KOPT-K1 (cell line): Measurements from ENCODE around the gene CADPS2.

Source experiments
- H3K27ac ChIP-seq: fragments of 200-600 bp; sonication (generic); 2 replicates; pipeline ENCODE4 v1.5.1; 2016; ENCODE audit warnings: antibody characterized with exemption, mild to moderate bottlenecking, low read depth, low read length; ENCODE audit not compliant: poor library complexity, severe bottlenecking
- H3K36me3 ChIP-seq: fragments of 200-600 bp; sonication (generic); 2 replicates; pipeline ENCODE4 v1.5.1; 2017; ENCODE audit warnings: antibody characterized with exemption, mild to moderate bottlenecking, low read length, moderate library complexity; ENCODE audit not compliant: insufficient read depth
- H3K9me3 ChIP-seq: fragments of 200-600 bp; sonication (generic); 2 replicates; pipeline ENCODE4 v1.5.1; 2017; ENCODE audit warnings: antibody characterized with exemption, low read length, mild to moderate bottlenecking; ENCODE audit not compliant: insufficient read depth, poor library complexity, severe bottlenecking

CADPS2 gene

GRCh38 chr7:122403113-122403512 is 483.1 kb downstream of the CADPS2 start:
- Histone ChIP-seq H3K27ac (no peak overlapping the region), H3K36me3 (no peaks in the 10 kb centered on the region), H3K9me3 (no peaks in the 10 kb centered on the region)

- Histone ChIP-seq H3K36me3 (no peaks in the 10 kb centered on the region), H3K9me3 (no peaks in the 10 kb centered on the region), H3K27ac (no peak overlapping the region)
Measured at GRCh38 chr7:122402235-122402634, 484.0 kb downstream of the CADPS2 start.

- no peaks in the 10 kb centered on the region for H3K9me3 ChIP-seq
- no peaks in the 10 kb centered on the region for H3K36me3 ChIP-seq
- H3K27ac ChIP-seq = no peak overlapping the region
Measured at GRCh38 chr7:122397381-122397780, 488.9 kb downstream of the CADPS2 start.

GRCh38 chr7:122394512-122394911 is 491.7 kb downstream of the CADPS2 start:
- Histone ChIP-seq H3K27ac (no peak overlapping the region), H3K36me3 (no peaks in the 10 kb centered on the region), H3K9me3 (no peaks in the 10 kb centered on the region)

- H3K27ac ChIP-seq = no peak overlapping the region
- H3K36me3 ChIP-seq = no peaks in the 10 kb centered on the region
- H3K9me3 ChIP-seq = no peaks in the 10 kb centered on the region
Measured at GRCh38 chr7:122384528-122384927, 501.7 kb downstream of the CADPS2 start.

GRCh38 chr7:122383934-122384333 is 502.3 kb downstream of the CADPS2 start:
- H3K27ac ChIP-seq = no peak overlapping the region
- H3K36me3 ChIP-seq = no peaks in the 10 kb centered on the region
- no peaks in the 10 kb centered on the region for H3K9me3 ChIP-seq

- H3K9me3 ChIP-seq = no peaks in the 10 kb centered on the region
- H3K36me3 ChIP-seq = no peaks in the 10 kb centered on the region
- no peak overlapping the region for H3K27ac ChIP-seq
Measured at GRCh38 chr7:122380992-122381391, 505.3 kb downstream of the CADPS2 start.

- H3K27ac ChIP-seq = no peak overlapping the region
- H3K9me3 ChIP-seq = no peaks in the 10 kb centered on the region
- no peaks in the 10 kb centered on the region for H3K36me3 ChIP-seq
Measured at GRCh38 chr7:122379491-122379890, 506.8 kb downstream of the CADPS2 start.

- H3K36me3 ChIP-seq = no peaks in the 10 kb centered on the region
- no peak overlapping the region for H3K27ac ChIP-seq
- no peaks in the 10 kb centered on the region for H3K9me3 ChIP-seq
Measured at GRCh38 chr7:122369756-122370155, 516.5 kb downstream of the CADPS2 start.

- Histone ChIP-seq H3K36me3 (no peaks in the 10 kb centered on the region), H3K27ac (no peak overlapping the region), H3K9me3 (no peaks in the 10 kb centered on the region)
Measured at GRCh38 chr7:122364761-122365280, 521.4 kb downstream of the CADPS2 start.

- Histone ChIP-seq H3K27ac (no peak overlapping the region), H3K9me3 (no peaks in the 10 kb centered on the region), H3K36me3 (no peaks in the 10 kb centered on the region)
Measured at GRCh38 chr7:122363144-122363543, 523.1 kb downstream of the CADPS2 start.

GRCh38 chr7:122362473-122362872 is 523.8 kb downstream of the CADPS2 start:
- no peak overlapping the region for H3K27ac ChIP-seq
- no peaks in the 10 kb centered on the region for H3K9me3 ChIP-seq
- H3K36me3 ChIP-seq = no peaks in the 10 kb centered on the region

- H3K9me3 ChIP-seq = no peaks in the 10 kb centered on the region
Measured at GRCh38 chr7:122354656-122355055, 531.6 kb downstream of the CADPS2 start.

GRCh38 chr7:122352454-122352853 is 533.8 kb downstream of the CADPS2 start:
- no peak overlapping the region for H3K27ac ChIP-seq
- no peaks in the 10 kb centered on the region for H3K36me3 ChIP-seq
- H3K9me3 ChIP-seq = no peaks in the 10 kb centered on the region

More at GRCh38 chr7:122354656-122355055, 531.6 kb downstream of the CADPS2 start:
- Histone ChIP-seq H3K36me3 (no peaks in the 10 kb centered on the region), H3K27ac (no peak overlapping the region)

GRCh38 chr7:122350701-122351100 is 535.6 kb downstream of the CADPS2 start:
- Histone ChIP-seq H3K27ac (no peak overlapping the region), H3K36me3 (no peaks in the 10 kb centered on the region), H3K9me3 (no peaks in the 10 kb centered on the region)

GRCh38 chr7:122344303-122344620 is 542.0 kb downstream of the CADPS2 start:
- Histone ChIP-seq H3K9me3 (no peaks in the 10 kb centered on the region), H3K27ac (no peak overlapping the region), H3K36me3 (no peaks in the 10 kb centered on the region)
